GM12872 (cell line): ENCODE data around the gene GRHL1.

Source experiments
- TF ChIP-seq, protein P1 (sequence below): IDR thresholded peaks from 3 replicates; pipeline ENCODE4 v1.5.1; 2011; ENCODE audit warnings: low read depth, mild to moderate bottlenecking, low read length, moderate library complexity; ENCODE audit not compliant: insufficient read depth

Gene GRHL1

DNA sequence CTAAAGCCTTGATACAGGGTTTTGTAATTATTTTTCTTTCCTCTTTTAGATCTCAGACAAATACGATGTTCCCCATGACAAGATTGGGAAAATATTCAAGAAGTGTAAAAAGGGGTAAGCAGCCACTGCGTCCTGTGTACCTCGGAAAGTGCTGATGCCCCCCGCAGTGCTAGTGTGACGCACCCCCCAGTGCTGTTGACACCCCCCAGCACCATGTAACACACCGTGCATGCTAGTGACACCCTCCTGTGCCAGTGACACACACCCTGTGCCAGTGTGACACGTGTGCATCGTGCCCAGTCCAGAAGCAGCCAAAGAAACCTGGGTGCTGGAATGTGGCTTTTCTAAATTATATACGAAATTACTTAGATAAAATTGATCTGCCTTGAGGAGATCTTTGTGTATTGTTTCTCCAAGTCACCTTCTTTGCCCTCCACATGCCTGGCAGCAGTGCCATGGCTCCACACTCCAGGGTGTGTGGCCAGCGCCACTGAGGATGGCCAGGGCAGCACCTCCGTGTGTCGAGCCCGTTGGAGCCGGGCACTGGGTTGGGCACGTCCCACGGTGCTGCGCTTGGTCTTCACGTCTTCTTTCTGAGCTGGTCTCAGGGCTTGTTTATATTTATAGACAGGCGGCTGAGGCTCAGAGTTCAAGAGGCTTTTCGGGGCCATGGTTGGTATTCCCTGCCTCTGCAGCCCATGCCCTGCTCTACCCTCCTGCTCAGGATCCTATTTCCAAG is 47.6 kb downstream of the GRHL1 start:
- TF ChIP-seq, protein P1, sequence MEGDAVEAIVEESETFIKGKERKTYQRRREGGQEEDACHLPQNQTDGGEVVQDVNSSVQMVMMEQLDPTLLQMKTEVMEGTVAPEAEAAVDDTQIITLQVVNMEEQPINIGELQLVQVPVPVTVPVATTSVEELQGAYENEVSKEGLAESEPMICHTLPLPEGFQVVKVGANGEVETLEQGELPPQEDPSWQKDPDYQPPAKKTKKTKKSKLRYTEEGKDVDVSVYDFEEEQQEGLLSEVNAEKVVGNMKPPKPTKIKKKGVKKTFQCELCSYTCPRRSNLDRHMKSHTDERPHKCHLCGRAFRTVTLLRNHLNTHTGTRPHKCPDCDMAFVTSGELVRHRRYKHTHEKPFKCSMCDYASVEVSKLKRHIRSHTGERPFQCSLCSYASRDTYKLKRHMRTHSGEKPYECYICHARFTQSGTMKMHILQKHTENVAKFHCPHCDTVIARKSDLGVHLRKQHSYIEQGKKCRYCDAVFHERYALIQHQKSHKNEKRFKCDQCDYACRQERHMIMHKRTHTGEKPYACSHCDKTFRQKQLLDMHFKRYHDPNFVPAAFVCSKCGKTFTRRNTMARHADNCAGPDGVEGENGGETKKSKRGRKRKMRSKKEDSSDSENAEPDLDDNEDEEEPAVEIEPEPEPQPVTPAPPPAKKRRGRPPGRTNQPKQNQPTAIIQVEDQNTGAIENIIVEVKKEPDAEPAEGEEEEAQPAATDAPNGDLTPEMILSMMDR: no peak

DNA sequence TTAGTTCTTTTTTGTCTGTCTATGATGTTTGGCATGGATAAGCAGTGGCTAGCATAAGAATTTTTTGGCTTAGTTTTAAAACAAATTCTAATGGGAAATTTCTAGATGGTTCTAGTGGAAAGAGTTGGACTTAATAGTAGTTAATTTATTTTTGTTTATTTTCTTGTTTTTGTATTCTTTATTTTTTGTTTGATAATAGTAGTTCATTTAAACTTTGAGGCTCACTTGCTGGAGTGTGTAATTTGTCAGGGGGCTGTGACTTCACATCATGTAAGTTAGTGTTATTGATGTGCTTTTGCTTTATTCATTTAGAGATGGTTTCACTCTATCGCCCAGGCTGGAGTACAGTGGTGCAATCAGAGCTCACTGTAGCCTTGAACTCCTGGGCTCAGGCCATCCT is 48.2 kb downstream of the GRHL1 start:
- TF ChIP-seq, protein P1: no peak

DNA sequence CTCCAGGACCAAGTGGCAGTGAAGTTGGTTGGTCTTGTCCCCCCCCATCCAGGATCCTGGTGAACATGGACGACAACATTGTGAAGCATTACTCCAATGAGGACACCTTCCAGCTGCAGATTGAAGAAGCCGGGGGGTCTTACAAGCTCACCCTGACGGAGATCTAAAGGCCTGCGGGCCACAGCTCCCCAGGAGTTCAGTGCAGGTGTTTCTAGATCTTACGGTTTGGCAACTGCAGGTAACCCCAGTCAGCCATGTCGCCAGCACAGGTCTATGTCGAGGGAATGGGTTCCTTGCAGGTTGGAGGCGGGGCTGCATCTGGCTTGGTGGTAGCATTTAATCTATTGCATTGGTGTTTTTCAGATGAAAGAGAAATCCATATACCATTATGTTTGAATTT is 49.0 kb downstream of the GRHL1 start:
- TF ChIP-seq, protein P1: no peak

GRCh38 chr2:10001586-10001985 is 50.1 kb downstream of the GRHL1 start:
- TF ChIP-seq, protein P1: no peak

- TF ChIP-seq, protein P1: no peak
These were observed 50.6 kb downstream of the GRHL1 start for GRCh38 chr2:10002109-10002508.

GRCh38 chr2:10002681-10003080 is 51.2 kb downstream of the GRHL1 start:
- TF ChIP-seq, protein P1: no peak

DNA sequence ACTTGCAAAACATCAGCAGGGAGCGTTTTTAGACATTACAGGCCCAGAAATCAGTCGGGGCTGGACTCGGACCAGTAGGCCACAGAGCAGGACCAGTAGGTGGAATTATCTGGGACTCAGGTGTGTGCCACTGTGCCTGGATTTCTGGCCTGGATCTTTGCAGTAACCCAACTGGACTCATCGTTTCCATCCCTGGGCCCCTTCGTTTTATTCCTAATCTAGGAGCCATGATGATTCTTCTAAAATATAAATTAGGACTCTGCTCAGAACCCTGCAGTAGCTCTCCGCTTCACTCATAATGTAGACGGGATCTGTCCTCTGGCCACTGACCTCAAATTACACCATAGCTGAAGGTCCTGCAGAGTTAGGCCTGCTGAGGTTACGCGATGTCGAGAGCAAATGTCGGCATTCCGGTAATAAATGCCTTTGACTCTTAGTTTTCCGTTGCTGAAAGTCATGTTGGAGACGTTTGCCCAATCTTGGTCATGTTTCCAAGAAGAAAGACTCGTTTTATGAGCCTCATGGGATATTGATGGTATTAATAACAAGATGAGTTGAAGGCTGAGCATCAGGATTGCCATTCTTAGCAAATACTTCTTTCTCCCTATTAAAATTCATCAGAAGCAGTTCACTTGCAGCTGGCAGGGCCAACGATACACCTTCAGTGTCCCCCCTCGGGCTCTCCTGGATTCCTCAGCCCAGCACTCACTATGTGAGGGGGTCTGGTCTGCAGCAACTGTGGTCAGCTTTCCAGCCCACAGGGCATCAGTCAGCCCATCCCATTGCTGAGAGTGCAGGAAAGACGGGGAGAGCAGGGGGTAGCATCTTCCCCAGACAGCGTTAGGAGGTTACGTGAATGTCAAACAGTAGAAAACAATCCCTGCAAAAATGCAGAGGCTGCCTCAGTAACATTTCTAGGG is 52.0 kb downstream of the GRHL1 start:
- TF ChIP-seq, protein P1: no peak
